Brain microvascular endothelial cell (primary cell): ENCODE measurements around the gene PTPRT.

Experiments
- DNase-seq: peaks from one replicate; pipeline ENCODE4 v3.0.0-alpha.2; 2020
- H3K27ac ChIP-seq: fragments of 250-450 bp; sonication (Bioruptor Pico); 2 replicates; pipeline ENCODE4 v1.5.1; 2020; ENCODE audit warnings: mild to moderate bottlenecking, moderate library complexity
- H3K27me3 ChIP-seq: fragments of 250-450 bp; sonication (Bioruptor Pico); replicated peaks from 2 replicates; pipeline ENCODE4 v1.5.1; 2020; ENCODE audit warnings: mild to moderate bottlenecking
- H3K36me3 ChIP-seq: fragments of 250-450 bp; sonication (Bioruptor Pico); replicated peaks from 2 replicates; pipeline ENCODE4 v1.5.1; 2020; ENCODE audit warnings: mild to moderate bottlenecking
- H3K4me3 ChIP-seq: 2 replicates; pipeline ENCODE4 v1.5.1; 2011; ENCODE audit warnings: low read depth, mild to moderate bottlenecking, control low read depth, low read length, moderate library complexity
- in situ Hi-C: cut with HindIII; loops from 2 replicates; pipeline ENCODE4 v1.10.0; 2017; ENCODE audit warnings: low sequenced_read_pairs, low pct_ligation_motif_present
- TF ChIP-seq, protein P1 (sequence below): IDR thresholded peaks from 2 replicates; pipeline ENCODE4 v1.5.1; 2011; ENCODE audit warnings: low read depth, mild to moderate bottlenecking, moderate library complexity, low read length, control low read depth, inconsistent platforms; ENCODE audit errors: missing control alignments

The PTPRT gene

DNA sequence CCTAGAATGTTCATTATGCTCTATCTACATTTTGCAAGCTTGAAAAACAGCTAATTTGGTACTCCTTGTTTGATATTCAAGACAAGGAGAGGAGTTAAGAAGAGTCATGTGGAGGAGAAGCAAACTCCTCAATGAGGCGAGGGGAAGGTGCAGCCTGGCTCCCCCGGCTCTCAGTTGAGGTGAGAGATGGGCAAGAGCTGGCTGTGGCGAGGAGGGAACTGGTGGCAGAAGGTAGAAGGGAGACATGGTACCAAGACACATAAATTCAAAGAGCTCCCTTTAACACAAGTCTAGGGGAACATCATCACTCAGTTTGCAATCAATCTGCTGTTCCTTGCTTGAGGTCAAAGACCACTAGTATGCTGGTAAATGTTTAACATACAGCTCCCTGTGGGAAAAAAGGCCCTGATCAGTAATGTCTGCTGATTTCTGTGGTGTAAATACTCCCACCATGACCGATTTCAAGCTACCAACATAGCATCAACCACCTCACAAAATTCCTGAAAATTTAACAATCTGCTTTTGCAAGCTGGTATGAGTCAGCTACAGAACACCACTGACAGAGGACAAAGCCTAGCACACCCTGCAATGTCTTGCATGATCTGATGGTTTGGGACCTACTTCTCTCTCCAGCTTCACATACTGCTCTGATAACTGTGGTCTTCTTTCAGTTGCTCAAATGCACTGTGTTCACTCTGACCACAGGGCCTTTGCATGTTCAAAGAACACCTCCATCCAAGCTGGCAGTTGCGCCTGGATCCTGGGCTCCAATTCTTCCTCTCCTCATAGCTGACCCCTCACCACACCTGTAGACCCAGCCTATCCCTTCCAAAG is 1055.2 kb downstream of the PTPRT start:
- no peaks in the 10 kb centered on the region for H3K27me3 ChIP-seq
- in situ Hi-C loops: no loop called here
- no peak overlapping the region for H3K4me3 ChIP-seq
- no peaks in the 10 kb centered on the region for H3K36me3 ChIP-seq
- DNase-seq: no peak
- no peak overlapping the region for H3K27ac ChIP-seq
- TF ChIP-seq, protein P1, sequence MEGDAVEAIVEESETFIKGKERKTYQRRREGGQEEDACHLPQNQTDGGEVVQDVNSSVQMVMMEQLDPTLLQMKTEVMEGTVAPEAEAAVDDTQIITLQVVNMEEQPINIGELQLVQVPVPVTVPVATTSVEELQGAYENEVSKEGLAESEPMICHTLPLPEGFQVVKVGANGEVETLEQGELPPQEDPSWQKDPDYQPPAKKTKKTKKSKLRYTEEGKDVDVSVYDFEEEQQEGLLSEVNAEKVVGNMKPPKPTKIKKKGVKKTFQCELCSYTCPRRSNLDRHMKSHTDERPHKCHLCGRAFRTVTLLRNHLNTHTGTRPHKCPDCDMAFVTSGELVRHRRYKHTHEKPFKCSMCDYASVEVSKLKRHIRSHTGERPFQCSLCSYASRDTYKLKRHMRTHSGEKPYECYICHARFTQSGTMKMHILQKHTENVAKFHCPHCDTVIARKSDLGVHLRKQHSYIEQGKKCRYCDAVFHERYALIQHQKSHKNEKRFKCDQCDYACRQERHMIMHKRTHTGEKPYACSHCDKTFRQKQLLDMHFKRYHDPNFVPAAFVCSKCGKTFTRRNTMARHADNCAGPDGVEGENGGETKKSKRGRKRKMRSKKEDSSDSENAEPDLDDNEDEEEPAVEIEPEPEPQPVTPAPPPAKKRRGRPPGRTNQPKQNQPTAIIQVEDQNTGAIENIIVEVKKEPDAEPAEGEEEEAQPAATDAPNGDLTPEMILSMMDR: no peak

DNA sequence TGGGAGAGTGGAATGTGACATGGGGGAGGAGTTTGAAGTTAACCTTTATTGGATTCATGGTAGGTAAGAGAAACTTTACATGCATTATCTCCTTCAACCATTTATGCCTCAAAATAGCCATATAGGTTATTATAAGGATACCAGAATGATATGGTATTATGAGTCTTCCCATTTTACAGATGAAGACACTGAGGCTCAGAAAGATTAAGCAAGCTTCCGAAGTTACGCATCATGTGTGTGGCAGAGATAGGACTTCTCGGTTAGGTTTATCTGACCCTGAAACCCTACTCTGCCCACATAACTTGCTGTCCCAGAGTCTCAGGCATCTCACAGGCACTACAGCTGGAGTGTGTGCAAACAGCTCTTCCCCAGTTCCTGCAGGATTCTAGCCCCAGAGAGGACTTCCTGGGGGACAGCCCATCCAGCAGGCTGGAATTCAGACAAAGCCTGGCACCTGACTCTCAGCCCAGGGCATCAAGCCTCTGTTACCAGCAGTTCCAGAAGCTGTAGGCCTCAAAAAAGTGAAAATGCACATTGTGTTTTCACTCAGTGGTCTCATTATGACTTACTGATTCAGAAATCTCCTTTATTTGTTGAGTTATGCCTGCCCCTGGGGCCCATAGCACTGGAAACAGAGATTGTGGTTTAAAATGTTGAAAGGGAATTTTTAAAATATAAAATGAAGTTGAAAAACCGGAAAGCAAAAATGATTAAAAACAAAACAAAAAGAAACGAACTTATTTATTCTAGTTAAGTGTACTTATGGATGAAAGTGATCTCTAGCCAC is 1058.7 kb downstream of the PTPRT start:
- TF ChIP-seq, protein P1: no peak
- Histone ChIP-seq H3K27me3 (no peaks in the 10 kb centered on the region), H3K4me3 (no peak overlapping the region), H3K27ac (no peak overlapping the region), H3K36me3 (no peaks in the 10 kb centered on the region)
- no peak for DNase-seq
- in situ Hi-C loops: no loop called here

DNA sequence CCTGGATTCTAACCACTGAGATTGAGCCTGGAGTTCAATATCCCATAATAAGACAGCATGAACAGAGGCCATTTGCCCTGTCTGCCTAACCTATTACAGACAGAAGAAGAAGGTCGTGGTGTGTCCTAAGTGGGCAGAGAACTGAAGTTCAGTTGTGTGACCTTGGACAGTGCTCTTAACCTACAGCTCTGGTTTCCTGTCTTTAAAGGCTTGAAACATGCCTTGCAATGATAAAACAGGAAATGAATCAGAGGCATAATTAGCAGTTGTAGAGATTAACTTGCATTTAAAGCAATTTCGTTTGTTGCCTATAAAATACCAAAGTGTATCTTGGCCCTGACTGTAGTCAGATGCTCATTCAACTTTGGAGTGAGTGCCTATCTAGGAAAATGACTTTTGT is 1064.3 kb downstream of the PTPRT start:
- TF ChIP-seq, protein P1: no peak

DNA sequence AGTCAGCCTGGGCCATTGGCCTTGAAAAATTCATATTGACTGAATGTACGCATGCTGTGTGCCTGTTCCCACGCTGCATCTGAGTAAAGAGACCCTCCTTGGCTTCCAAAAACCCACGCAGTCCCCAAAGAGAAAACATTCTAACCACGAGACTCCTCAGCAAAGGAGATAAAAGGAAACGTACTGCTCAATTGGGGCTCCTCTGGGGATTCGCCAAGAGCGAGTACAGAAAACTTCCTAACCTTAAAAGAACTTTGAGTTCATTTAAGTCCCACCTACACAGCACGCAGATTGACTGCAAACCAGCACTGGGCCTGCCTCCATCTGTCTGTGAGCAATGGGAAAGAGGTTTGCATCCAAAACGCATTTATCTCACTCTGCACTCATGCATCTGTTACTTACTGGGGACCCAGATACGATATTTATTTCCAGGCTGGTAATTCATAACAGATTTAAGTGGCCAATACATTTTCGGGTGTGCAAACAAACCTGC is 1065.7 kb downstream of the PTPRT start:
- in situ Hi-C loops: no loop called here
- no peaks in the 10 kb centered on the region for H3K36me3 ChIP-seq
- H3K27me3 ChIP-seq: no peaks in the 10 kb centered on the region
- DNase-seq: no peak
- H3K27ac ChIP-seq: no peak overlapping the region
- TF ChIP-seq, protein P1: no peak
- H3K4me3 ChIP-seq: no peak overlapping the region

More for the DNA sequence above, 1064.3 kb downstream of the PTPRT start:
- in situ Hi-C loops: no loop called here
- no peaks in the 10 kb centered on the region for H3K27me3 ChIP-seq
- no peaks in the 10 kb centered on the region for H3K36me3 ChIP-seq
- DNase-seq: no peak
- no peak overlapping the region for H3K4me3 ChIP-seq
- H3K27ac ChIP-seq: no peak overlapping the region

DNA sequence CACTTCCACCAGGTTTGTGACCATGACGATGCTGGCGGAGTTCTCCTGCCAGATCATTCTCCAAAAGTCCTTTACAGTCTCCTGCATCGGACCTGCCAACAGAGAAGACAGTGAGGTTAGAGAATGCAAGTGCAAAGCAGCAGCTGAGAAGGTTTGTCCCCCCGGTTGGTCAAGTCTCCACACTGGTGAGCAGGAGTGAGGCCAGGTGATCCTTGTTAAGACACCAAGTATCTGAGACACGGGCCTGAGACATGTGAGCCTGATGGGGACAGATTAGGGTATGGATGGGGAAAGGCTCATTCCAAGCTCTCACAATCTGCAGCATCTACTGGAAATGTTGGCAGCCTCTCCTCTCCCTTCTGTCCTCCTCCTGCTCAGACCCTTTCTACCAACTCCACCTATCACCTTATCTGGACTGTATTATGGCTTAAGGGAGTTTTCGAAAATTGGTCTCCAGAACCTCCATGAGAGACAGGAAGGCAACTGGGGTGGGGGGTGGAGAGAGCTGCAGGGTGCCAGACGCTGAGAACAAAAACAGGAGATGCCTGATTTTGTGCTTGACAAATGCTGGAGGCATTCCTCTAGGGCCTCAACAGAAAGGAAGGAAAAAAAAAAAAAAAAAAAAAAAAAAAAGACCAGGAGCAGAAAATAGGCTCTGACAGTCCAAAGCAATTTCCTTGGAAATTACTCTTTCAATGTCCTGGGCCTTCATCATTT is 1071.1 kb downstream of the PTPRT start:
- TF ChIP-seq, protein P1: no peak
- DNase-seq: no peak
- H3K36me3 ChIP-seq: no peaks in the 10 kb centered on the region
- no peaks in the 10 kb centered on the region for H3K27me3 ChIP-seq
- H3K27ac ChIP-seq: no peak overlapping the region
- no peak overlapping the region for H3K4me3 ChIP-seq
- in situ Hi-C loops: no loop called here
